GM12875 (cell line): ENCODE data around the gene CCL23.
A peak's percentile ranks its signal among the peaks of the same experiment; 100 is the strongest.
"Not testable (repeated sequence)": the region's sequence is repeated elsewhere in the genome, so short reads cannot be mapped to it uniquely, and the experiment has no call there.

Experiments used
- H3K4me3 ChIP-seq: one replicate; pipeline ENCODE4 v1.5.1; 2011; ENCODE audit warnings: low read depth, low read length, control low read depth
- TF ChIP-seq, protein P1 (sequence below): IDR thresholded peaks from 2 replicates; pipeline ENCODE4 v1.5.1; 2011; ENCODE audit warnings: low read depth, mild to moderate bottlenecking, control low read depth, inconsistent platforms, low read length, moderate library complexity, borderline replicate concordance; ENCODE audit not compliant: insufficient read depth

Gene CCL23

DNA sequence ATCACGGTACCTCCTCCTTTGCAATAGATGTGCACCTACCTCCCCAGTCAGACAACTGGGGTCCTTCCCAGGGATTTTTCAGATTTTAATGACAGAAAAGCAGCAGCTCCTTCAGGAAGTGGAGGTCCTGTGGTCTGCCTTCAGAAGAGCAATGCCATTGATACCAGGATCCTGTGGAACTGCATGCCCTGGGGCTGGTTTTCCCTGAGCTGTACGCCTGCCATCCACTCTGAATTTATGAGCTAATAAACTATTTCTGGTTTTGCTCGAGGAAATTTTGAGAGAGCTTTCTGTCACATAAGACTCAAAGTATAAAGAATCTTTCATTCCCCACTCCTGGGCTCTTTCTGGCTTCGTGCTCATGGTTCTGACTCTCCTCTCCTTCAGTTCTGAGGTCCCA is 10.0 kb upstream of the CCL23 start:
- TF ChIP-seq, protein P1, sequence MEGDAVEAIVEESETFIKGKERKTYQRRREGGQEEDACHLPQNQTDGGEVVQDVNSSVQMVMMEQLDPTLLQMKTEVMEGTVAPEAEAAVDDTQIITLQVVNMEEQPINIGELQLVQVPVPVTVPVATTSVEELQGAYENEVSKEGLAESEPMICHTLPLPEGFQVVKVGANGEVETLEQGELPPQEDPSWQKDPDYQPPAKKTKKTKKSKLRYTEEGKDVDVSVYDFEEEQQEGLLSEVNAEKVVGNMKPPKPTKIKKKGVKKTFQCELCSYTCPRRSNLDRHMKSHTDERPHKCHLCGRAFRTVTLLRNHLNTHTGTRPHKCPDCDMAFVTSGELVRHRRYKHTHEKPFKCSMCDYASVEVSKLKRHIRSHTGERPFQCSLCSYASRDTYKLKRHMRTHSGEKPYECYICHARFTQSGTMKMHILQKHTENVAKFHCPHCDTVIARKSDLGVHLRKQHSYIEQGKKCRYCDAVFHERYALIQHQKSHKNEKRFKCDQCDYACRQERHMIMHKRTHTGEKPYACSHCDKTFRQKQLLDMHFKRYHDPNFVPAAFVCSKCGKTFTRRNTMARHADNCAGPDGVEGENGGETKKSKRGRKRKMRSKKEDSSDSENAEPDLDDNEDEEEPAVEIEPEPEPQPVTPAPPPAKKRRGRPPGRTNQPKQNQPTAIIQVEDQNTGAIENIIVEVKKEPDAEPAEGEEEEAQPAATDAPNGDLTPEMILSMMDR = no peak
- H3K4me3 ChIP-seq = no peak overlapping the region

DNA sequence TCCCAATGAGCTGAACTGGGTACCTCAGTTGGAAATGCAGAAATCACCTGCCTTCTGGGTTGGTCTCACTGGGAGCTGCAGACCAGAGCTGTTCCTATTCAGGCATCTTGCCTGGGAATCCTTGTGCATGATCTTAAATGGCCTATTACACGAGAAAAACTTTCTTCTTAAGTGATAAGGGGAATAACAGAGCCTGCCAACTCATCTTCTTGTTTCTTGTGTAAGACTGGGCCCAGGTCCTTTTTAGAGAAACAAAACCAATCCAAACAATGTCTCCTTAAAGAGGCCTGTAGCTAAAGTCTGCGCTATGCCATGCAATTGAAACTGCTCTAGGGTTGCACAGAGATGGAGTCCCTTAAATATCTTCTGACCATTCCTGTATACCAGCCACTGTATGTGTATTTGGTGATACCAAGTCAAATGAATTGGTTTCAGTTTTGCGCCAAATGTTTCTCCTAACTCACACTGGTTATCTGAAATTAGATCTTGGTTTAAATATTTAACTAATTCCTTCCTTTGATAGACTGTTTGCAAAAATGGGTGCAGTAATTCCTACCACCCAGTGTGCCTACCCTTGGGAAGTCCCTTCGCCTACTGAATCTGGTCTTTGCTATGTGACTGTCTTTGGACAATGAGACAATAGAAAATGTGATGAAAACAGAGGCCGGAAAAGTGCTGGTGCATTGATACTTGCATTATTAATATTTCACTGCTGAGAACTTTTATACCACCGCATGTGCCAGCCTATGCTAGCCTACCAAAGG is 6.5 kb upstream of the CCL23 start:
- TF ChIP-seq, protein P1 = no peak
- no peak overlapping the region for H3K4me3 ChIP-seq

DNA sequence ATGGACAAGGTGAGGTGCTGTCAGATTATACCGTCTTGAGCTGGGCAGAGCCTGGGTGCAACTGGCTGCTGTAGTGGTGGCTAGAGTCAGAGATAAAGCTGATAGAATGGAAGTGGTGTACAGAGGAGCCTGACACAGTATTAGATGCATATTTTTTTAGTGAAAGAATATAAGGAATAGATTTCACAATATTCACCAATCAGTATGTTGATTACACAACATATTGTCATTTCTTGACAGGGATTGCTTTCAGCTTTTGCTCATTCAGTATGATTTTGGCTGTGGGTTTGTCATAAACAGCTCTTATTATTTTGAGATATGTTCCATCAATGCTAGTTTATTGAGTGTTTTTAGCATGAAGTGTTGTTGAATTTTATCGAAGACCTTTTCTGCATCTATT is 1.7 kb upstream of the CCL23 start:
- TF ChIP-seq, protein P1 = no peak
- no peak overlapping the region for H3K4me3 ChIP-seq

DNA sequence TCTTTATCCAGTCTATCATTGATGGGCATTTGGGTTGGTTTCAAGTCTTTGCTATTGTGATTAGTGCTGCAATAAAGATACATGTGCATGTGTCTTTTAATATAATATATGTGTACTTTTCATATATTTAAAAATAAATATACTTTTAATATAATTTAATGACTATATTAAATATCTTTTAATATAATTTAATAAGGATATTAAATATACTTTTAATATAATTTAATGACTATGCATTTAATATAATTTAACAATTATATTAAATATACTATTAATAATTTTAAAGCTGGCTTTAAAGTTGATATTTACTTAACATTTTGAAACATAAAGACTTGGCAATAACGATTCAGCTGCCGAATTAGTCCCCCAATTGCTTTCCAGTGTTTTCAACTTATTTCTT is 1.2 kb downstream of the CCL23 start:
- TF ChIP-seq, protein P1 = no peak
- H3K4me3 ChIP-seq = no peak overlapping the region

DNA sequence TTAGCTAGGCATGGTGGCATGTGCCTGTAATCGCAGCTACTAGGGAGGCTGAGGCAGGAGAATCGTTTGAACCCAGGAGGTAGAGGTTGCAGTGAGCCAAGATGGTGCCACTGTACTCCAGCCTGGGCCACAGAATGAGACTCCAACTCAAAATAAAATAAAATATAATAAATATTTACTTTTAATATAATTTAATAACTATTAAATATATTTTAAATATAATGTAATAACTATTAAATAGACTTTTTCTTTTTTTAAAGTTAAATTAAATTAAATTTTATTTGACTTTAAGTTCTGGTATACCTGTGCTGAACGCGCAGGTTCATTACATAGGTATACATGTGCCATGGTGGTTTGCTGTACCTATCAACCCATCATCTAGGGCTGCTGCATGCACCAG is 1.9 kb downstream of the CCL23 start:
- not testable (repeated sequence) for H3K4me3 ChIP-seq

DNA sequence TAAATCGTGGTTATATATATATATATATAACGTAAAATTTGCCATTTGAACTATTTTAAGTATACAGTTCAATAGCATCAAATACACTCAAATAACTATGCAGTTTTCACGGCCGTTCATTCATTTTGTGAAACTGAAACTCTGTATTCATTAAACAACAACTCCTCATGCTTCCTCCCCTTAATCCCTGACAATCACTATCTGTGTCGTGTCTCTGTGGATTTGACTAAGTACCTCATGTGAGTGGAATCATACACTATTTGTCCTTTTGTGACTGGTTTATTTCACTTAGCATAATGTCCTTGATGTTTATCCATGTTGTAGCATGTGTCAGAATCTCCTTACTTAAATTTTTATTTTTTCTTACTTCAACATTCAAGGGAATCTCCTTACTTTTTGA is 2.8 kb downstream of the CCL23 start:
- TF ChIP-seq, protein P1 = no peak
- H3K4me3 ChIP-seq = no peak overlapping the region

DNA sequence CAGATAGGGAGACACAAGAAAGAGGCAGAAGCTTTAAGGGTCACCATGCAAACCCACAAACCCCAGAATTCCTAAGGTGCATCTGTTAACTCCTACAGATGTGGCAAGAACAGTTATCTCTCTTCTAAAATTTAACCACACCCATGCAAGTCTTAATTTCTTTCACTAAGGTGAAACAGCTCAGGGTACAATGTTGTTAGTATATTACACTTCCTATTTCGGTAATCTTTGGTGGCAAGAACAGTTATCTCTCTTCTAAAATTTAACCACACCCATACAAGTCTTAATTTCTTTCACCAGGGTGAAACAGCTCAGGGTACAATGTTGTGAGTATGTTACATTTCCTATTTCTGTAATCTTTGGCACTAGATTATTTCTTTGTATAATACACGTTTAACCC is 6.6 kb downstream of the CCL23 start:
- no peak overlapping the region for H3K4me3 ChIP-seq
- TF ChIP-seq, protein P1 = no peak

DNA sequence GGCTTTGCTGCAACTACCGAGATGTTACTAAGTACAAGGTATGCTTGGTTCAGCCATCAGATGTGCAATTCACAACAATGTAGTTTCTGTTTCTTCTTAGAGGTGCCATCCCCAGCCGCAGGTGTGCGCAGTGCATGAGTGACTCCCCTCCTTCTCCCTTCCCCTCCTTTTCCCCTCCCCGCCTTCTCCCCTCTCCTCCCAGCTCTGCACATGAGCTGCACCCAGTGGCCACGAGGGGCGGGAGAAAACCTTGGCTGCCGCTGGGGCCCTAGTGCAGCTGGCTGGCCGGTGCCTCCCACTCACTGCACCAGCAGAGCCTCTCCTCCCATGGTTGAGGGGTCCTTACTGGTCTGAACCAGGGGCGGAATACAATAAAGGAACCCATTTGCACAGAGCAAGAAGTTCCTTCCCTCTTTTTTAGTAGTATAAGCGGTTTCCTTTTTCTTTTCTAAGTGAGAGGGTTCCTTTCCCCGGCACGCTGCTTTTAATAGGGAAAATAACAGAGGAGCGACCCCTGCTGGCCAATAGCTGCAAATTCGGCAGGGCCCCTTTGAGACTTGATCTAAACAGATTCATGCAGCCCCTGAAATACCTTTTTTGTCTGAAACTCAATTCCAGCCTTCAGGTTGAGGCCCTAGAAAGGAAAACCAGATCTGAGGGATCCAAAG is 8.6 kb downstream of the CCL23 start:
- TF ChIP-seq, protein P1 = peak; percentile 53
- H3K4me3 ChIP-seq = no peak overlapping the region
